GM12878 (cell line): ENCODE measurements around the gene TPRG1. TPM values are rescaled to one million over a fixed set of nuclear protein-coding genes. Genes with fewer than 3 reads are reported as not detected.

ENCODE experiments used
- ATAC-seq: fragments of 200-7000 bp; cut with Tn5 transposase; 3 replicates; pipeline ENCODE4 v1.9.1; 2020; ENCODE audit warnings: mild to moderate bottlenecking, moderate library complexity
- BruUV-seq: library from RNA; stranded (reverse); fragments of 400-500 nt; replicated peaks from 2 replicates; lab custom pipeline; 2021; lab: Mats Ljungman, UMichigan
- CTCF ChIA-PET: fragments of 300-600 bp; sonication (Branson Sonifier 250); formaldehyde crosslinking; extraction: SDS; loops from one replicate; lab custom pipeline; 2021; ENCODE audit warnings: inconsistent platforms; lab: Yijun Ruan, JAX
- POLR2A ChIA-PET: fragments of 350-600 bp; formaldehyde crosslinking; extraction: SDS; loops from one replicate; lab custom pipeline; 2021; ENCODE audit warnings: inconsistent platforms; lab: Charles Lee
- RAD21 ChIA-PET: fragments of 300-600 bp; sonication (Branson Sonifier 250); formaldehyde crosslinking; loops from one replicate; lab custom pipeline; 2023; ENCODE audit warnings: antibody characterized with exemption; ENCODE audit not compliant: unreplicated experiment; lab: Charles Lee
- SMC1A ChIA-PET: fragments of 300-600 bp; sonication (Branson Sonifier 250); formaldehyde crosslinking; loops from one replicate; lab custom pipeline; 2023; ENCODE audit not compliant: unreplicated experiment, uncharacterized antibody; lab: Charles Lee
- DNase-seq: peaks from one replicate; pipeline ENCODE4 v3.0.0-alpha.2; 2011; ENCODE audit warnings: low read depth, low spot score
- FAIRE-seq: peaks from 3 replicates; lab custom pipeline; 2011; peaks lifted over from hg19 to GRCh38; lab: Jason Lieb, UNC
- H2AFZ ChIP-seq: 2 replicates; pipeline ENCODE4 v1.6.0; 2011; ENCODE audit warnings: low read depth, low read length, control low read depth; ENCODE audit not compliant: control insufficient read depth
- H3K27ac ChIP-seq: 2 replicates; pipeline ENCODE4 v1.5.1; 2011; ENCODE audit warnings: control low read depth; ENCODE audit not compliant: control insufficient read depth, insufficient read depth
- H3K27me3 ChIP-seq, 2 experiments: replicated peaks in 1 of 2; 2 replicates each; pipeline versions ENCODE4 v1.6.0 to v1.6.1; 2011; ENCODE audit warnings: low read length in 1 of 2; ENCODE audit not compliant: control insufficient read depth in 2 of 2, insufficient read depth in 2 of 2
- H3K36me3 ChIP-seq, 2 experiments: 2 replicates each; pipeline ENCODE4 v1.5.1; 2011; ENCODE audit warnings: low read length in 1 of 2; ENCODE audit not compliant: control insufficient read depth in 2 of 2, insufficient read depth in 2 of 2
- H3K4me1 ChIP-seq: 2 replicates; pipeline ENCODE4 v1.6.1; 2011; ENCODE audit warnings: mild to moderate bottlenecking, low read length, moderate library complexity, mixed read lengths; ENCODE audit not compliant: control insufficient read depth, insufficient read depth
- H3K4me2 ChIP-seq: 2 replicates; pipeline ENCODE4 v1.6.0; 2011; ENCODE audit warnings: control low read depth; ENCODE audit not compliant: control insufficient read depth, insufficient read depth
- H3K4me3 ChIP-seq: fragments of 200-600 bp; sonication (generic); 2 replicates; pipeline ENCODE4 v1.5.1; 2016
- H3K79me2 ChIP-seq: 2 replicates; pipeline ENCODE4 v1.6.0; 2011; ENCODE audit warnings: low read length; ENCODE audit not compliant: control insufficient read depth, insufficient read depth
- H3K9ac ChIP-seq: 2 replicates; pipeline ENCODE4 v1.8.0; 2011; ENCODE audit warnings: low read length, control low read depth, mixed read lengths; ENCODE audit not compliant: control insufficient read depth, insufficient read depth
- H3K9me3 ChIP-seq: replicated peaks from 3 replicates; pipeline ENCODE4 v1.5.1; 2011; ENCODE audit warnings: mild to moderate bottlenecking, low read length; ENCODE audit not compliant: control insufficient read depth, insufficient read depth
- H4K20me1 ChIP-seq: 2 replicates; pipeline ENCODE4 v1.6.0; 2011; ENCODE audit not compliant: control insufficient read depth, insufficient read depth
- ASH2L ChIP-seq: fragments of 300-600, 200-600 bp; sonication (generic); IDR thresholded peaks from 2 replicates; pipeline ENCODE4 v1.6.1; 2017; ENCODE audit warnings: low read depth, mild to moderate bottlenecking, borderline replicate concordance
- ATF2 ChIP-seq: IDR thresholded peaks from 2 replicates; pipeline ENCODE4 v1.6.1; 2012; ENCODE audit warnings: low read length, inconsistent platforms
- ATF7 ChIP-seq: fragments of 450-650 bp; IDR thresholded peaks from 2 replicates; pipeline ENCODE4 v1.6.1; 2016; ENCODE audit warnings: low read depth, mild to moderate bottlenecking
- BHLHE40 ChIP-seq, 2 experiments: fragments of 450-650 bp in 1 of 2; IDR thresholded peaks; 2 replicates each; pipeline ENCODE4 v1.6.1; 2011 to 2017; ENCODE audit warnings: low read depth in 2 of 2, borderline replicate concordance in 1 of 2, improper control_type of control experiment in 1 of 2, low read length in 1 of 2, mild to moderate bottlenecking in 1 of 2
- CEBPB ChIP-seq, 2 experiments: fragments of 150-350 bp in 1 of 2; IDR thresholded peaks; 2 replicates each; pipeline ENCODE4 v1.6.1; 2012 to 2014; ENCODE audit warnings: low read depth in 2 of 2, low read length in 2 of 2, borderline replicate concordance in 1 of 2, inconsistent platforms in 1 of 2
- CREM ChIP-seq: IDR thresholded peaks from 2 replicates; pipeline ENCODE4 v1.6.1; 2014; ENCODE audit warnings: antibody characterized with exemption, low read depth
- E2F8 ChIP-seq: fragments of 450-650 bp; IDR thresholded peaks from 2 replicates; pipeline ENCODE4 v1.6.1; 2018; ENCODE audit warnings: mild to moderate bottlenecking, low read depth, moderate library complexity; ENCODE audit not compliant: partially characterized antibody
- EED ChIP-seq: sonication (generic); IDR thresholded peaks from 2 replicates; pipeline ENCODE4 v1.6.1; 2016; ENCODE audit warnings: antibody characterized with exemption, low read depth
- EGR1 ChIP-seq, 2 experiments: IDR thresholded peaks; 1 replicate in 1 of 2; 2 replicates in 1 of 2; pipeline ENCODE4 v1.6.1; 2011 to 2012; ENCODE audit warnings: low read depth in 2 of 2, low read length in 2 of 2, borderline replicate concordance in 1 of 2, mild to moderate bottlenecking in 1 of 2, moderate library complexity in 1 of 2
- ETV6 ChIP-seq, 2 experiments: fragments of 450-650 bp in 1 of 2; IDR thresholded peaks in 1 of 2; conservative IDR thresholded peaks in 1 of 2; 2 replicates each; pipeline ENCODE4 v1.6.1; 2014; ENCODE audit warnings: antibody characterized with exemption in 1 of 2, borderline replicate concordance in 1 of 2, low read depth in 1 of 2, mild to moderate bottlenecking in 1 of 2, moderate library complexity in 1 of 2
- FOXM1 ChIP-seq: IDR thresholded peaks from 2 replicates; pipeline ENCODE4 v1.6.1; 2012; ENCODE audit warnings: low read depth, mild to moderate bottlenecking, inconsistent platforms, low read length, moderate library complexity
- GABPA ChIP-seq: IDR thresholded peaks from 2 replicates; pipeline ENCODE4 v1.6.1; 2014; ENCODE audit warnings: antibody characterized with exemption, low read depth, mild to moderate bottlenecking, inconsistent platforms
- IRF4 ChIP-seq: IDR thresholded peaks from 2 replicates; pipeline ENCODE4 v1.6.1; 2011; ENCODE audit warnings: low read depth, low read length
- JUNB ChIP-seq: IDR thresholded peaks from 2 replicates; pipeline ENCODE4 v1.6.1; 2016; ENCODE audit warnings: antibody characterized with exemption, mild to moderate bottlenecking
- MEF2A ChIP-seq: IDR thresholded peaks from 2 replicates; pipeline ENCODE4 v1.6.1; 2011; ENCODE audit warnings: low read depth, mild to moderate bottlenecking, low read length, moderate library complexity; ENCODE audit not compliant: insufficient read depth
- MTA3 ChIP-seq: IDR thresholded peaks from 2 replicates; pipeline ENCODE4 v1.6.1; 2012; ENCODE audit warnings: low read length, inconsistent platforms, borderline replicate concordance
- NFIC ChIP-seq: IDR thresholded peaks from 2 replicates; pipeline ENCODE4 v1.6.1; 2012; ENCODE audit warnings: low read depth, mild to moderate bottlenecking, inconsistent platforms, low read length, moderate library complexity
- NR2C1 ChIP-seq: fragments of 450-650 bp; IDR thresholded peaks from 2 replicates; pipeline ENCODE4 v1.6.1; 2017; ENCODE audit warnings: antibody characterized with exemption, mild to moderate bottlenecking, moderate library complexity
- PML ChIP-seq: IDR thresholded peaks from 2 replicates; pipeline ENCODE4 v1.6.1; 2012; ENCODE audit warnings: low read length, inconsistent platforms
- RUNX3 ChIP-seq: IDR thresholded peaks from 2 replicates; pipeline ENCODE4 v1.6.1; 2012; ENCODE audit warnings: low read length, inconsistent platforms
- TCF7 ChIP-seq: IDR thresholded peaks from 2 replicates; pipeline ENCODE4 v1.6.1; 2014; ENCODE audit warnings: antibody characterized with exemption, borderline replicate concordance
- ZBED1 ChIP-seq: IDR thresholded peaks from 2 replicates; pipeline ENCODE4 v1.6.1; 2016; ENCODE audit warnings: borderline replicate concordance
- WGBS: methylation state at CpG from one replicate; pipeline ENCODE4 v1.1.6; 2016; ENCODE audit warnings: low lambda C conversion rate; ENCODE audit not compliant: insufficient replicate concordance, insufficient coverage; ENCODE audit errors: missing lambda C conversion rate; 5-methylcytosine and 5-hydroxymethylcytosine counted together
- in situ Hi-C: fragments of 300-500 bp; cut with MboI; formaldehyde crosslinking; loops from 9 replicates; pipeline ENCODE4 v1.14.3; 2018; ENCODE audit warnings: mixed read lengths
- intact Hi-C: fragments of 100-400 bp; cut with micrococcal nuclease; formaldehyde crosslinking; loops from one replicate; pipeline ENCODE4 v1.14.2; 2022; ENCODE audit not compliant: unreplicated experiment
- polyA plus RNA-seq, 11 experiments: library from polyadenylated mRNA; depleted of rRNA in 4 of 11; unstranded in 6 of 11; stranded (reverse) in 5 of 11; fragments of >200 nt; fragmentation: Nextera tagmentation in 4 of 11; fragmentation: Illumina TruSeq in 1 of 11; extraction: Ambion mirVana in 4 of 11; extraction: Trizol in 1 of 11; gene quantifications; 1 replicate in 1 of 11; 2 replicates in 10 of 11; pipeline versions ENCODE4 v1.2.1 to v1.2.3, GENCODE V29; 2011 to 2016; ENCODE audit warnings: inconsistent platforms in 2 of 11, missing spikeins in 2 of 11, low read depth in 1 of 11
- total RNA-seq, 4 experiments: library from RNA; depleted of rRNA in 3 of 4; stranded (reverse); fragments of >200 nt in 3 of 4; fragmentation: Illumina TruSeq in 1 of 4; extraction: Trizol in 1 of 4; gene quantifications; 2 replicates each; pipeline versions ENCODE4 v1.2.1 to v1.2.3, GENCODE V29; 2013 to 2021

TPRG1 gene
- total and polyA plus RNA-seq, 10 of the 15 experiments (the other 5 are each of a cell fraction or from before 2014, with no cell fraction given), result 0.26 to 30.7 (median 3.6) TPM

- ATAC-seq (peak; percentile 76), FAIRE-seq (peak; percentile 23), DNase-seq (no peak)
- 41% methylated on average over 3 of the region's 3 CpGs for WGBS
- H3K27me3 ChIP-seq, result no peaks in the 10 kb centered on the region
- CTCF ChIA-PET, result interaction anchor here (1.0 to 1.6 kb wide), 4 partner anchors 10 to 77 kb away, joined by 3 to 5 read pairs (median 4); no protein-coding TSS in a partner anchor
- BruUV-seq, result no TSS peak
- in situ Hi-C loops (no loop called here), intact Hi-C loops (no loop called here)
- H3K36me3 ChIP-seq, result no peaks in the 10 kb centered on the region
- no peak overlapping the region for H3K27ac ChIP-seq
- SMC1A ChIA-PET, result interaction anchor here (1.1 to 3.8 kb wide), 5 partner anchors 10 to 598 kb away, joined by 3 to 26 read pairs (median 4); no protein-coding TSS in a partner anchor
- RAD21 ChIA-PET, result interaction anchor here (0.6 to 1.7 kb wide), 4 partner anchors 180 to 612 kb away, joined by 3 to 7 read pairs (median 3); no protein-coding TSS in a partner anchor
- no peaks in the 10 kb centered on the region for H3K79me2 ChIP-seq
- no peak overlapping the region for H3K9ac ChIP-seq
- H2AFZ ChIP-seq, result no peak overlapping the region
- H3K4me1 ChIP-seq, result peaks cover 9% of the 10 kb centered on the region
- POLR2A ChIA-PET, result no interaction called here
- no peak overlapping the region for H3K4me2 ChIP-seq
- H4K20me1 ChIP-seq, result no peaks in the 10 kb centered on the region
- H3K4me3 ChIP-seq, result no peak overlapping the region
- no peaks in the 10 kb centered on the region for H3K9me3 ChIP-seq
- TF ChIP-seq FOXM1, result peak; percentile 77; the same call in 1 of the 2 replicates
- TF ChIP-seq EGR1 (IDR thresholded peaks at IDR 0.05; ENCODE audit: borderline replicate concordance in 1 of 2, low read depth in 2 of 2, low read length in 2 of 2), result no peak
- no peak for TF ChIP-seq NR2C1
- TF ChIP-seq PML, result 0 out of 2 replicates have a peak, but pooled peaks have one; percentile 38
- TF ChIP-seq BHLHE40 (IDR thresholded peaks at IDR 0.05; ENCODE audit: borderline replicate concordance in 1 of 2, low read depth in 2 of 2, low read length in 1 of 2), result no peak
- peak; percentile 85; the same call in 1 of the 2 replicates for TF ChIP-seq NFIC
- peak; percentile 82 for TF ChIP-seq JUNB
- TF ChIP-seq ATF2, result peak; percentile 89
- peak; percentile 76 for TF ChIP-seq CREM
- peak; percentile 86 for TF ChIP-seq RUNX3
- no peak for TF ChIP-seq E2F8
- TF ChIP-seq IRF4, result no peak
- peak in 1 of 2 experiments; percentile 65; a peak in 1 of 4 replicates for TF ChIP-seq ETV6 (conservative IDR thresholded peaks at IDR 0.05 in 1 of 2, IDR thresholded peaks at IDR 0.05 in 1 of 2; ENCODE audit: borderline replicate concordance in 1 of 2, low read depth in 1 of 2)
- peak; percentile 57; the same call in 1 of the 2 replicates for TF ChIP-seq GABPA
- peak; percentile 96 for TF ChIP-seq MEF2A
- TF ChIP-seq ATF7, result peak; percentile 54; the same call in 1 of the 2 replicates
- TF ChIP-seq TCF7, result peak; percentile 45; the same call in 1 of the 2 replicates
- TF ChIP-seq EED, result peak; percentile 41
- TF ChIP-seq ASH2L, result no peak
- TF ChIP-seq MTA3, result peak; percentile 75; the same call in 1 of the 2 replicates
- TF ChIP-seq ZBED1, result peak; percentile 63; the same call in 1 of the 2 replicates
- TF ChIP-seq CEBPB (IDR thresholded peaks at IDR 0.05; ENCODE audit: borderline replicate concordance in 1 of 2, low read depth in 2 of 2, low read length in 2 of 2), result peak in 1 of 2 experiments; percentile 65; a peak in 1 of 4 replicates
Measured at GRCh38 chr3:189349772-189350171, 178.0 kb downstream of the TPRG1 start.
